T-helper 1 cell treated with Interleukin-12 subunit alpha and Interleukin-12 subunit beta and Interleukin-4 antibody, amounts not matched to agents 30 μg/mL and 1 μg/mL, for 36 hours (primary cell): ENCODE results near the gene TSPOAP1.

Experiments used
- H3K27ac Mint-ChIP-seq: one replicate; pipeline ENCODE4 v1.8.0; 2021; ENCODE audit warnings: mild to moderate bottlenecking, mixed read lengths
- H3K27me3 Mint-ChIP-seq: one replicate; pipeline ENCODE4 v1.8.0; 2021; ENCODE audit warnings: low read depth, mixed read lengths
- H3K36me3 Mint-ChIP-seq: one replicate; pipeline ENCODE4 v1.8.0; 2021; ENCODE audit warnings: low read depth, mixed read lengths
- H3K4me1 Mint-ChIP-seq: one replicate; pipeline ENCODE4 v1.8.0; 2021; ENCODE audit warnings: low read depth, mixed read lengths
- H3K4me3 Mint-ChIP-seq: one replicate; pipeline ENCODE4 v1.8.0; 2021; ENCODE audit warnings: mild to moderate bottlenecking, moderate library complexity, mixed read lengths
- H3K9me3 Mint-ChIP-seq: one replicate; pipeline ENCODE4 v1.8.0; 2021; ENCODE audit warnings: mixed read lengths

Gene TSPOAP1

GRCh38 chr17:58338841-58339754 lies 10.5 kb upstream of the TSPOAP1 start:
- Mint-ChIP-seq H3K4me1 (peaks cover 59% of the 10 kb centered on the region), H3K27ac (peak overlapping the region; percentile 96), H3K4me3 (peak overlapping the region; percentile 99), H3K27me3 (no peaks in the 10 kb centered on the region), H3K9me3 (no peaks in the 10 kb centered on the region), H3K36me3 (peaks cover 48% of the 10 kb centered on the region)

GRCh38 chr17:58338454-58338840 lies 9.9 kb upstream of the TSPOAP1 start:
- Mint-ChIP-seq H3K36me3 (peaks cover 45% of the 10 kb centered on the region), H3K4me3 (peak overlapping the region; percentile 99), H3K4me1 (peaks cover 55% of the 10 kb centered on the region), H3K27ac (peak overlapping the region; percentile 96), H3K9me3 (no peaks in the 10 kb centered on the region), H3K27me3 (no peaks in the 10 kb centered on the region)

GRCh38 chr17:58337600-58338453 lies 9.2 kb upstream of the TSPOAP1 start:
- H3K36me3 Mint-ChIP-seq, result peaks cover 39% of the 10 kb centered on the region
- H3K27me3 Mint-ChIP-seq, result no peaks in the 10 kb centered on the region
- no peaks in the 10 kb centered on the region for H3K9me3 Mint-ChIP-seq
- H3K4me3 Mint-ChIP-seq, result peak overlapping the region; percentile 99
- H3K4me1 Mint-ChIP-seq, result peaks cover 54% of the 10 kb centered on the region
- H3K27ac Mint-ChIP-seq, result peak overlapping the region; percentile 96

GRCh38 chr17:58337210-58337599 lies 8.6 kb upstream of the TSPOAP1 start:
- H3K4me3 Mint-ChIP-seq, result peak overlapping the region; percentile 99
- H3K27ac Mint-ChIP-seq, result peak overlapping the region; percentile 96
- H3K9me3 Mint-ChIP-seq, result no peaks in the 10 kb centered on the region
- H3K4me1 Mint-ChIP-seq, result peaks cover 51% of the 10 kb centered on the region
- H3K36me3 Mint-ChIP-seq, result peaks cover 35% of the 10 kb centered on the region
- peaks cover under 1% of the 10 kb centered on the region for H3K27me3 Mint-ChIP-seq

- Mint-ChIP-seq H3K36me3 (peaks cover 36% of the 10 kb centered on the region), H3K4me1 (peaks cover 52% of the 10 kb centered on the region), H3K9me3 (no peaks in the 10 kb centered on the region), H3K27me3 (peaks cover 6% of the 10 kb centered on the region), H3K27ac (peak overlapping the region; percentile 96), H3K4me3 (peak overlapping the region; percentile 99)
Observed at GRCh38 chr17:58336456-58337209, 8.0 kb upstream of the TSPOAP1 start.

GRCh38 chr17:58335779-58336455 lies 7.3 kb upstream of the TSPOAP1 start:
- peaks cover 40% of the 10 kb centered on the region for H3K36me3 Mint-ChIP-seq
- peak overlapping the region; percentile 99 for H3K4me3 Mint-ChIP-seq
- no peaks in the 10 kb centered on the region for H3K9me3 Mint-ChIP-seq
- peaks cover 6% of the 10 kb centered on the region for H3K27me3 Mint-ChIP-seq
- H3K27ac Mint-ChIP-seq, result peak overlapping the region; percentile 96
- peaks cover 52% of the 10 kb centered on the region for H3K4me1 Mint-ChIP-seq

GRCh38 chr17:58335061-58335731 lies 6.6 kb upstream of the TSPOAP1 start:
- no peaks in the 10 kb centered on the region for H3K9me3 Mint-ChIP-seq
- peaks cover 6% of the 10 kb centered on the region for H3K27me3 Mint-ChIP-seq
- peak overlapping the region; percentile 96 for H3K27ac Mint-ChIP-seq
- peak overlapping the region; percentile 99 for H3K4me3 Mint-ChIP-seq
- peaks cover 40% of the 10 kb centered on the region for H3K36me3 Mint-ChIP-seq
- H3K4me1 Mint-ChIP-seq, result peaks cover 51% of the 10 kb centered on the region

GRCh38 chr17:58334661-58335060 lies 6.1 kb upstream of the TSPOAP1 start:
- Mint-ChIP-seq H3K36me3 (peaks cover 41% of the 10 kb centered on the region), H3K27me3 (peaks cover 6% of the 10 kb centered on the region), H3K4me1 (peaks cover 52% of the 10 kb centered on the region)

GRCh38 chr17:58334256-58334655 lies 5.7 kb upstream of the TSPOAP1 start:
- Mint-ChIP-seq H3K36me3 (peaks cover 41% of the 10 kb centered on the region), H3K4me3 (peak overlapping the region; percentile 99), H3K9me3 (no peaks in the 10 kb centered on the region), H3K27ac (peak overlapping the region; percentile 96), H3K27me3 (peaks cover 6% of the 10 kb centered on the region), H3K4me1 (peaks cover 51% of the 10 kb centered on the region)

More at GRCh38 chr17:58334661-58335060, 6.1 kb upstream of the TSPOAP1 start:
- Mint-ChIP-seq H3K9me3 (no peaks in the 10 kb centered on the region), H3K4me3 (peak overlapping the region; percentile 99), H3K27ac (peak overlapping the region; percentile 96)

GRCh38 chr17:58333736-58334207 lies 5.2 kb upstream of the TSPOAP1 start:
- Mint-ChIP-seq H3K27me3 (peaks cover 6% of the 10 kb centered on the region), H3K4me1 (peaks cover 55% of the 10 kb centered on the region), H3K27ac (peak overlapping the region; percentile 96), H3K9me3 (no peaks in the 10 kb centered on the region), H3K36me3 (peaks cover 39% of the 10 kb centered on the region), H3K4me3 (peak overlapping the region; percentile 99)

GRCh38 chr17:58332778-58333735 lies 4.5 kb upstream of the TSPOAP1 start:
- Mint-ChIP-seq H3K4me1 (peaks cover 60% of the 10 kb centered on the region), H3K27me3 (peaks cover 6% of the 10 kb centered on the region), H3K9me3 (no peaks in the 10 kb centered on the region), H3K4me3 (peak overlapping the region; percentile 99), H3K27ac (peak overlapping the region; percentile 96), H3K36me3 (peaks cover 37% of the 10 kb centered on the region)
